Subcutaneous preadipocyte (primary cell): ENCODE measurements around the gene MBNL3. TPM values are rescaled to one million over a fixed set of nuclear protein-coding genes. Genes with fewer than 3 reads are reported as not detected.

Source experiments
- total RNA-seq: library from RNA; depleted of rRNA; stranded (reverse); fragments of >200 nt; gene quantifications from 2 replicates; pipeline ENCODE4 v1.2.3, GENCODE V29; 2012

The MBNL3 gene, protein sequence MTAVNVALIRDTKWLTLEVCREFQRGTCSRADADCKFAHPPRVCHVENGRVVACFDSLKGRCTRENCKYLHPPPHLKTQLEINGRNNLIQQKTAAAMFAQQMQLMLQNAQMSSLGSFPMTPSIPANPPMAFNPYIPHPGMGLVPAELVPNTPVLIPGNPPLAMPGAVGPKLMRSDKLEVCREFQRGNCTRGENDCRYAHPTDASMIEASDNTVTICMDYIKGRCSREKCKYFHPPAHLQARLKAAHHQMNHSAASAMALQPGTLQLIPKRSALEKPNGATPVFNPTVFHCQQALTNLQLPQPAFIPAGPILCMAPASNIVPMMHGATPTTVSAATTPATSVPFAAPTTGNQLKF
- 6.3 and 8.5 TPM in 2 replicates for total RNA-seq

DNA sequence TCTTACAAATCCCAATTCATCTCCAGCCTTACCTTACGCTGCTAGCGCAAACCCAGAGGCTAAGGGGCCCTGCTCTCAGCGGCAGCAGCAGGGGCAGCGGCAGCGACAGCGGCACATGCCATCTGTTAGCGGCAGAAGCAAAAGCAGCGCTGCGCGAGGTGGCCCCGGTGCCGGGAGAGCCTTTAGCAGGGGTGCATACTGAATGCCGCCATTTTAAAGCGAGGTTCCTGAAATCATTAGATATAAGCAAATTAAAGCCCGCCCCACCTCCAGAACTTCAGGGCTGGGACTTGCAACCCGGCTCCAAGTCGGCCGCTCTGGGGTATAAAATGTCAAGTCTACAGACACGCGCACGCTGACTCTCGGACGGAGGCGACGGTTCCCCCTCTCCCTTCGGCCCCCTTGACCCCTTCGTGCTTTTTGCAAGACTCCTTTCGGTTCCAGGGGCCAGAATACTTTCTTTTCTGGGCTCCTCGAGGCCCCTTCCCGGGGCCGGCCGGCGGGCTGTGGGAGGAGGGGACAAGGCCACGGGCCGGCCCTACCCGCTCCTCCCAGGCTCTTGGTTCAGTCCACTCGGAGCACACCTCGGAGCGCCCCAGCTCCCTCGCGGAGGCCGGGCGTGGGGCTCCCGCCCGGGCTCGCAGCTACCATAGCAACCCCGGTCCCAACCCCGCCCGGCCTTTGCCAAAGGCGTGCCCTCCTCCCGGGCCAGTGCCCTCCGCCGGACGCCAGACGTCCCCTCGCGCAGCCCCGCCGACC is at the start of gene MBNL3:
Gene MBNL3 (minus strand): TSS at position 220 of the 759 bp plus-strand sequence. CDS start 49,427 bp downstream, outside the sequence.

